Heart left ventricle (tissue), 13 donors: ENCODE results near the gene CBLIF.

Experiments used
- POLR2A ChIP-seq, 2 donors: fragments of 450-650 bp; IDR thresholded peaks; one replicate each; pipeline ENCODE4 v1.6.1; 2017; ENCODE audit warnings: antibody characterized with exemption in 2 of 2, mild to moderate bottlenecking in 2 of 2, moderate library complexity in 2 of 2
- TF ChIP-seq, protein P1 (sequence below), 12 donors: fragments of 200-600 bp; sonication (generic) in 4 of 12; IDR thresholded peaks; one replicate each; pipeline versions ENCODE4 v1.5.0 to v1.8.0; 2018 to 2022; ENCODE audit warnings: antibody characterized with exemption in 12 of 12, mild to moderate bottlenecking in 5 of 12
- donor health status: ischemic (EF 13 %, LVEDD 7.1; RV severe dilation, severe dysfunction).
- donor health status: DM: no; HTN: yes; CAD: no.
- donor health status: DM: no; HTN: no; CAD: no.
- donor health status: ischemic (EF 25% LVEDD 6.9; RV normal size, moderate dysfunction).
- donor health status: ischemic (EF 25% LVEDD 5.7; RV mildly dilated, moderate dysfunction).
- donor health status: ischemic (EF 35%, LVEDD 5.7; RV mildly dilated, moderate dysfunction).
- donor health status: nonischemic (EF 11% LVEDD 7.7; RV severe dilation, severe dysfunction).
- donor health status: DM: yes; HTN: yes; CAD: no.
- donor health status: PGD.
- donor health status: ischemic (EF 29% LVEDD 5.4; RV normal size, mild dysfunction).
- donor health status: nonischemic (EF 23%, LVEDD 6.1; RV moderate dilation, normal function).

GRCh38 chr11:59794417-59794816 lies 50.9 kb downstream of the CBLIF start:
- TF ChIP-seq, protein P1, sequence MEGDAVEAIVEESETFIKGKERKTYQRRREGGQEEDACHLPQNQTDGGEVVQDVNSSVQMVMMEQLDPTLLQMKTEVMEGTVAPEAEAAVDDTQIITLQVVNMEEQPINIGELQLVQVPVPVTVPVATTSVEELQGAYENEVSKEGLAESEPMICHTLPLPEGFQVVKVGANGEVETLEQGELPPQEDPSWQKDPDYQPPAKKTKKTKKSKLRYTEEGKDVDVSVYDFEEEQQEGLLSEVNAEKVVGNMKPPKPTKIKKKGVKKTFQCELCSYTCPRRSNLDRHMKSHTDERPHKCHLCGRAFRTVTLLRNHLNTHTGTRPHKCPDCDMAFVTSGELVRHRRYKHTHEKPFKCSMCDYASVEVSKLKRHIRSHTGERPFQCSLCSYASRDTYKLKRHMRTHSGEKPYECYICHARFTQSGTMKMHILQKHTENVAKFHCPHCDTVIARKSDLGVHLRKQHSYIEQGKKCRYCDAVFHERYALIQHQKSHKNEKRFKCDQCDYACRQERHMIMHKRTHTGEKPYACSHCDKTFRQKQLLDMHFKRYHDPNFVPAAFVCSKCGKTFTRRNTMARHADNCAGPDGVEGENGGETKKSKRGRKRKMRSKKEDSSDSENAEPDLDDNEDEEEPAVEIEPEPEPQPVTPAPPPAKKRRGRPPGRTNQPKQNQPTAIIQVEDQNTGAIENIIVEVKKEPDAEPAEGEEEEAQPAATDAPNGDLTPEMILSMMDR (IDR thresholded peaks at IDR 0.05), result no peak
- TF ChIP-seq POLR2A (IDR thresholded peaks at IDR 0.05), result no peak
